ENCODE measurements around the gene HS3ST6.

DNA sequence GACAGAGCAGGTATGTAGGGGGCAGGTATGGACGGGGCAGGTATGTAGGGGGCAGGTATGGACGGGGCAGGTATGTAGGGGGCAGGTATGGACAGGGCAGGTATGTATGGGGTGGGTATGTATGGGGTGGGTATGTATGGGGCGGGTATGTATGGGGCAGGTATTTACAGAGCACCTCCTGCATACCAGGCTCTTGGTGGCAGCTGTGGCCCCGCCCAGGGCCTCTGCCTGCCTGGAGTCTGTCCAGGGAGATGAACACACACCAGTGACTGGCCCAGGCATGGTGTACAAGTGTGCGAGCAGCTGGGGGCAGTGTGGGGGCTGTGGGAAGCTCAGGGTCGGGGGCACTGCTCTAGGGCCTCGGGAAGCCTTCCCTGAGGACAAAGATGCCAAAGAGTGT, 31.8 kb upstream of the HS3ST6 start:
- TF ChIP-seq ZFX (CRISPR knock-in tag; IDR thresholded peaks at IDR 0.05) (no peak), POLR2G (IDR thresholded peaks at IDR 0.05; ENCODE audit: low read depth, low read length) (no peak)
